ENCODE measurements around the gene CCNK.

The CCNK gene

DNA sequence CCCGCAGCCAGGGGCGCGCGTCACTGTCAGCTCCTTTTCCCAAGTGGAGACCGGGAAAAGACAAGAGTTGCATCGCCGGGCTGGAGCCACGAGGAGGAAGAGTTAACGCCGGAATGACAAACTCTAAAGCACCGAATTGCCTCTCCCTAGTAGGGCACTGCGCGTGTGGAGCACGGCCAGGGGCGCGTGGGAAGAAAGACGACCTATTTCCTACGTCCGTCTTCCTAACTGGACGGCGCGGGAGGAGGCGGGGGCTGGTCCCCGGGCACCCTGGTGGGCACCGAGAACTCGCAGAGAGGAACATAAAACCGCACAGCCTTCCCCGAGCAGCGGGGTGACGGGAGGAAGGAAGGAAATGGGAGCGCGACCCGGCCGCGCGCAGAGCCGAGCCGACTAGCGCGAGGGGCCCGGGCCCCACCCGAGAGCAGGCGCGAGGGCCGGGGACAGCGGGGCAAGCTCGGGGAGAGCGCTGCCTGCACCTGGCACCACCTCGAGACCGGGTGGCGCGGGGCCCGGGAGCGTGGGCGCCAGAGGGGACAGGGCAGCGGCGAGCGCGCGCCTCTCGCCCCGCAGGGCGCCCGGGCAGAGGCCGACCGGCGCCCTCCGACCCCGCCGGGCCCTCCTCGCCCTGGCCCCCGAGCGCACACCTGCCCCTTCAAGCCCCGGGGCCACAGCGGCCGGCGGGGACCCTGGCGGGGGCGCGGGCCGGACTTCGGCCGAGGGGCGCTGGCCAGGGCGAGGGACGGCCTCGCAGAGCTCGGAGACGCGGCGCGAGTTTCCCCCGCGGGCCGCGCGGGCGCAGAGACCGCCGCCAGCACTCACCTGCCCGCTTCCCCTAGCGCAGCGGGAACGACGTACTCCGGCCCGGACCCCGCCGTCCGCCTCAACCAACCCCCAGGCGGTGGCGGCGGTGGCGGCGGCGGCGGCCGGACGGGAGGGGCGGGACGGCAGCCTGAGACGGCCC is 1.0 kb upstream of the CCNK start, which contains the start of gene SETD3:
Gene SETD3 (minus strand): TSS at position 954 of the 964 bp plus-strand sequence. CDS start 15,054 bp downstream, outside the sequence.
- peak; percentile 84 for DNase-seq (ENCODE audit: low read depth)
- TF ChIP-seq MYC (IDR thresholded peaks at IDR 0.05; ENCODE audit: low read depth, low read length) (peak; percentile 29; the same call in 1 of the 2 replicates), POLR2A (IDR thresholded peaks at IDR 0.05; ENCODE audit: extremely low read depth, insufficient read length) (peak; percentile 46)
- TF ChIP-seq, protein P1, sequence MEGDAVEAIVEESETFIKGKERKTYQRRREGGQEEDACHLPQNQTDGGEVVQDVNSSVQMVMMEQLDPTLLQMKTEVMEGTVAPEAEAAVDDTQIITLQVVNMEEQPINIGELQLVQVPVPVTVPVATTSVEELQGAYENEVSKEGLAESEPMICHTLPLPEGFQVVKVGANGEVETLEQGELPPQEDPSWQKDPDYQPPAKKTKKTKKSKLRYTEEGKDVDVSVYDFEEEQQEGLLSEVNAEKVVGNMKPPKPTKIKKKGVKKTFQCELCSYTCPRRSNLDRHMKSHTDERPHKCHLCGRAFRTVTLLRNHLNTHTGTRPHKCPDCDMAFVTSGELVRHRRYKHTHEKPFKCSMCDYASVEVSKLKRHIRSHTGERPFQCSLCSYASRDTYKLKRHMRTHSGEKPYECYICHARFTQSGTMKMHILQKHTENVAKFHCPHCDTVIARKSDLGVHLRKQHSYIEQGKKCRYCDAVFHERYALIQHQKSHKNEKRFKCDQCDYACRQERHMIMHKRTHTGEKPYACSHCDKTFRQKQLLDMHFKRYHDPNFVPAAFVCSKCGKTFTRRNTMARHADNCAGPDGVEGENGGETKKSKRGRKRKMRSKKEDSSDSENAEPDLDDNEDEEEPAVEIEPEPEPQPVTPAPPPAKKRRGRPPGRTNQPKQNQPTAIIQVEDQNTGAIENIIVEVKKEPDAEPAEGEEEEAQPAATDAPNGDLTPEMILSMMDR (IDR thresholded peaks at IDR 0.05; ENCODE audit: low read depth, low read length): no peak
- TF ChIP-seq, protein P2, sequence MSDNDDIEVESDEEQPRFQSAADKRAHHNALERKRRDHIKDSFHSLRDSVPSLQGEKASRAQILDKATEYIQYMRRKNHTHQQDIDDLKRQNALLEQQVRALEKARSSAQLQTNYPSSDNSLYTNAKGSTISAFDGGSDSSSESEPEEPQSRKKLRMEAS (IDR thresholded peaks at IDR 0.05; ENCODE audit: low read depth, low read length): peak; percentile 45; the same call in 1 of the 2 replicates

DNA sequence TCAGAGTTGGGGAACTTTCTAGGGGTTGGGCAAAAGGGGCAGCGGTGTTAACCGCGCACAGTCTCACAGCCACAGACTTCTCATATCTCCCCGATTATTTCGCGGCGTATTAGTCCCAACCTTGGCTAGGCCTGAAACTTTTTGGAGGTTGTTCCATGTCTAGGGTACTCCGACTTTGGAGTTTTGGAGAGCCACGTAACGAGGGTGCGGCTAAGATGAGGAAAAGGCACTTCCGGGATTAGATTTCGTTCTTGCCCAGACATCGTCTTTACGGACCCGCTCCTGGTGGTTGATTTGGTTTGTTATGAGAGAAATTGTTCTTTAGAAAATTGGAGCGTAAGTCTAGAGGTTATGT is 513 bp downstream of the CCNK start:
- H3K4me3 ChIP-seq (ENCODE audit: low read depth, low read length): peak overlapping the region; percentile 95
- DNase-seq (ENCODE audit: low read depth): peak; percentile 49
- TF ChIP-seq MYC (IDR thresholded peaks at IDR 0.05; ENCODE audit: low read depth, low read length): no peak
- no peak for TF ChIP-seq POLR2A (IDR thresholded peaks at IDR 0.05; ENCODE audit: extremely low read depth, insufficient read length)
- TF ChIP-seq, protein P1 (IDR thresholded peaks at IDR 0.05; ENCODE audit: low read depth, low read length): no peak
- TF ChIP-seq, protein P2 (IDR thresholded peaks at IDR 0.05; ENCODE audit: low read depth, low read length): no peak

More for the DNA sequence above, 1.0 kb upstream of the CCNK start, which contains the start of gene SETD3:
- H3K4me3 ChIP-seq (ENCODE audit: low read depth, low read length): peak within 1 kb of the TSS; percentile 95

DNA sequence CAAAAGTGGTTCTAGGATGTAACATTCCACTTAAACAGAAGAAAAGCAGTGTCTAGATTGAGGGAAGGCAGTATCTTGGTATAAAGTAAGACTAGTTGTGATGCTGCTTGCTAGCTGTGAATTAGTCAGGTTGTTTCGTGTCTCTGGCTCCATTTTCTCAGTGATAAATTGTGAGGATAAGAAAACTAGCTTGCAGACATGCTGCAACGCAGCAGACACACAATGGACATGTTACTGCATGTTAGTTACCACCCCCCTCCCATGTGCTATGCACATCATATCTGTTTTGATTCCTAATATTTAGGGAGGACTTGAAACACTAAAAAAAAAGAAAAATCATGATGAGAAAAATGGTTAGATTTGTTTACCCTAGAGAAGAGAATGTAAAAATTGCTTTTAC is 2.9 kb downstream of the CCNK start:
- peak overlapping the region; percentile 13 for H3K4me3 ChIP-seq (ENCODE audit: low read depth, low read length)
- no peak for DNase-seq (ENCODE audit: low read depth)
- TF ChIP-seq POLR2A (IDR thresholded peaks at IDR 0.05; ENCODE audit: extremely low read depth, insufficient read length): no peak
- TF ChIP-seq, protein P1 (IDR thresholded peaks at IDR 0.05; ENCODE audit: low read depth, low read length): no peak
- no peak for TF ChIP-seq MYC (IDR thresholded peaks at IDR 0.05; ENCODE audit: low read depth, low read length)

DNA sequence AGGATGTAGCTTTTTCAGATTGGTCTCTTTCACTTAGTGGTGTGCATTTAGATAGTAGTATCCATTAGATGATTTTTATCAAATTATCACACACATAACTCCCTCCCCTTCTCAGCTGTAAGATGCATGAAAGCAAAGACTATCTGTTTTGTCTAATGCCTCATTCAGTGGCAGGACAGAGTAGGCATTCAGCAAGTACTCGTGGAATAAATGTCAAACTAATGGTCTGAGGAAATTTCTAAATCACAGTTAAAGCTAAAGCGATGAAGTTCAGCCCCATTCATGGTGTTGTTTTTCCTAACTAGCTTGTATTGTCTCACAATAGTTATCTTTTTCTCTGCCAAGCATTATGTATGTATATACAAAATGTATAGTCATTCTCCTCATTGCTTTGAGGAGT is 16.1 kb downstream of the CCNK start:
- TF ChIP-seq, protein P1 (IDR thresholded peaks at IDR 0.05; ENCODE audit: low read depth, low read length): no peak
- TF ChIP-seq MYC (IDR thresholded peaks at IDR 0.05; ENCODE audit: low read depth, low read length) (no peak), POLR2A (IDR thresholded peaks at IDR 0.05; ENCODE audit: extremely low read depth, insufficient read length) (no peak)
- TF ChIP-seq, protein P2 (IDR thresholded peaks at IDR 0.05; ENCODE audit: low read depth, low read length): no peak
- no peak overlapping the region for H3K4me3 ChIP-seq (ENCODE audit: low read depth, low read length)
- DNase-seq (ENCODE audit: low read depth): no peak

DNA sequence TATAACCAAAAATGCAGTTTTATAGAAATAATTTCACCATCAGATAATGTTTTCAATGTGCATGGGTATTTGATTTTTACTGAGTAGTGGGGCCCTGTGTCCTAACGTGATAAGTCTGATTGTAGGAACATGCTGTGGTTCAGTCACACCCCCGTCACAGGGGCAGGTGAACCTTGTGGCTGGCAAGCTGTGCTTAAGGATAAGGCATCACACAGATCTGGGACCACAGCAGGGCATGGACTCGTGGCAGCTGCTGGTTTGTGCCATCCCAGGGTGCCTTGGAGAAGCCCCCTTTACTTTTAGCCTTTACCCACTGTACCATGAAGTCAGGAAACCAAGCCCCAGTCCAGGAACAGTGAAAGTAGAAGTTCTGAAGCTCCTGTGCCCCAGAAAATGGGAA is 16.7 kb downstream of the CCNK start:
- TF ChIP-seq, protein P1 (IDR thresholded peaks at IDR 0.05; ENCODE audit: low read depth, low read length): no peak
- TF ChIP-seq, protein P2 (IDR thresholded peaks at IDR 0.05; ENCODE audit: low read depth, low read length): no peak
- no peak for TF ChIP-seq POLR2A (IDR thresholded peaks at IDR 0.05; ENCODE audit: extremely low read depth, insufficient read length)
- no peak overlapping the region for H3K4me3 ChIP-seq (ENCODE audit: low read depth, low read length)
- no peak for DNase-seq (ENCODE audit: low read depth)

All from NB4 (cell line).